Fibroblast of villous mesenchyme (primary cell): Measurements from ENCODE around the gene ADIPOR2. TPM values are rescaled to one million over a fixed set of nuclear protein-coding genes. Genes with fewer than 3 reads are reported as not detected.

Experiments
- DNase-seq: peaks from one replicate; pipeline ENCODE4 v3.0.0-alpha.2; 2010; ENCODE audit warnings: low read depth
- H3K4me3 ChIP-seq: 2 replicates; pipeline ENCODE4 v1.5.1; 2011; ENCODE audit warnings: low read depth, mild to moderate bottlenecking, low read length
- total RNA-seq: library from RNA; depleted of rRNA; stranded (reverse); fragments of >200 nt; gene quantifications from 2 replicates; pipeline ENCODE4 v1.2.3, GENCODE V29; 2012
- TF ChIP-seq, protein P1 (sequence below): IDR thresholded peaks from 2 replicates; pipeline ENCODE4 v1.5.1; 2012; ENCODE audit warnings: low read depth, mild to moderate bottlenecking, low read length; ENCODE audit not compliant: insufficient read depth

Gene ADIPOR2
- total RNA-seq, 1 donor = 48.8 TPM

DNA sequence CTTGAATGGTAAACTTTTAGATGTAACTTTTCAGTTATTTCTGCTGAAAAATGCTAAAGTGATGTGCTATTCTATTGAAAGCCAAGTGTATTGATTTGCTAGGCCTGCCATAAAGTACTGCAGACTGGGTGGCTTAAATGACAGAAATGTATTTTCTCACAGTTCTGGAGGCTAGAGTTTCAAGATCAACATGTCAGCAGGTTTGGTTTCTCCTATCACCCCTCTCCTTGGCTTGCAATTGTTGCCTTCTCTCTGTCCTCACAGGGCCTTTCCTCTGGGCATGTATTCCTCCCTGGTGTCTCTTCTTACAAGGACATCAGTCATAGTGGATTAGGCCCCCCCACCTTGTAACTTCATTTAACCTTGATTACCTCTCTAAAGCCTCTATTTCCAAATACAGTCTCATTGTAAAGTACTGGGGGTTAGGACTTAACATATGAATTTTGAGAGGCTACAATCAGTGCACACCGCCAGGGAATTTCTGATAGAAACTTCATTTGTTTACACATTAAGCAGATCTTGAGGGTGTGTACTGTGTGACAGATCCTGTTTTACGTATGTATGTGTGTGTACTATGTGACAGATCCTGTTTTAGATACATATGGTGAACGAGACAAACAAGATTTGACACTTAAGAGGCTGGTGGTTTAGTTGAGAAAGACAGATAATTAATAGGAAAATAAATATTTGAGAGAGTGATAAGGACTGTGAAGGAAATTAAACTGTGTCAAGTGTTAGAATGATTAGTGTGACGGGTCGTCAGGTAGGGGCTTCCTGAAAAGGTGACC lies 49.5 kb downstream of the ADIPOR2 start:
- DNase-seq = no peak
- no peak overlapping the region for H3K4me3 ChIP-seq
- TF ChIP-seq, protein P1, sequence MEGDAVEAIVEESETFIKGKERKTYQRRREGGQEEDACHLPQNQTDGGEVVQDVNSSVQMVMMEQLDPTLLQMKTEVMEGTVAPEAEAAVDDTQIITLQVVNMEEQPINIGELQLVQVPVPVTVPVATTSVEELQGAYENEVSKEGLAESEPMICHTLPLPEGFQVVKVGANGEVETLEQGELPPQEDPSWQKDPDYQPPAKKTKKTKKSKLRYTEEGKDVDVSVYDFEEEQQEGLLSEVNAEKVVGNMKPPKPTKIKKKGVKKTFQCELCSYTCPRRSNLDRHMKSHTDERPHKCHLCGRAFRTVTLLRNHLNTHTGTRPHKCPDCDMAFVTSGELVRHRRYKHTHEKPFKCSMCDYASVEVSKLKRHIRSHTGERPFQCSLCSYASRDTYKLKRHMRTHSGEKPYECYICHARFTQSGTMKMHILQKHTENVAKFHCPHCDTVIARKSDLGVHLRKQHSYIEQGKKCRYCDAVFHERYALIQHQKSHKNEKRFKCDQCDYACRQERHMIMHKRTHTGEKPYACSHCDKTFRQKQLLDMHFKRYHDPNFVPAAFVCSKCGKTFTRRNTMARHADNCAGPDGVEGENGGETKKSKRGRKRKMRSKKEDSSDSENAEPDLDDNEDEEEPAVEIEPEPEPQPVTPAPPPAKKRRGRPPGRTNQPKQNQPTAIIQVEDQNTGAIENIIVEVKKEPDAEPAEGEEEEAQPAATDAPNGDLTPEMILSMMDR = no peak

DNA sequence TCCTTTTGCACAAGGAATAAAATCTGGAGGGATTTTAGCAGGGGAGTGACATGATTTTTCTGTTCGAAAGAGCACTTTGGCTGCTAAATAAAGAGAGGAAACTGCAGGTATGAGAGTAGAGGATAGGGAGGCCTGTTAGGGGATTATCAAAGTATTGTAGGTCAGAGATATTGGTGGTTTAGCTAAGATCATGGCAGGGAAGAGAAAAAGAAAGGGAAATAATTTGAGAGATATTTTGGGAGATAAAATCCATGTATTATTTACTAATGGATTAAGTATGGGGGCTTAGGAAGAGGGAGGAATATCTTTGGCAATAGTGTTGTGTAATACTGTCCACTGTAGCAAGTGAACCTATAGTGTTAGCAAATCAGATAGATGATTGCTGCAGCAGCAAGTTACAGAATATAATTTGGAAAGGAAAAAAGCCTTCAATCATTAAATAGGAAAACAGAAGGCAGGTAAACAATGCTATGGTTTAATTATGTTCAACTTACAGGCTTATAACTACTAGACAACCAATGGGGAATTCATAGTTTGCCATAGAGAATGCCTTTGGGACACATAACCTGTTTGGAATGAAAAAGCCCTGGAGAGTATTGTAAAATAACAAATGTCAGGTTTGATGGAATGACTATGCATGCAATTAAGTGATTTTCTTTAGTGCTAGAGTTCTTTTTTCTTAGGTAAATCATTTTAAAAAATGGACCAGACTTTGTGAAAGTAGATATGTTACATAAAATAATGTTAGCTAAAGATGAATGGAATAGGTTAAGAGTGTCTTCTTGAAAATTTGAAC lies 50.5 kb downstream of the ADIPOR2 start:
- TF ChIP-seq, protein P1 = no peak
- DNase-seq = peak; percentile 68
- H3K4me3 ChIP-seq = no peak overlapping the region

DNA sequence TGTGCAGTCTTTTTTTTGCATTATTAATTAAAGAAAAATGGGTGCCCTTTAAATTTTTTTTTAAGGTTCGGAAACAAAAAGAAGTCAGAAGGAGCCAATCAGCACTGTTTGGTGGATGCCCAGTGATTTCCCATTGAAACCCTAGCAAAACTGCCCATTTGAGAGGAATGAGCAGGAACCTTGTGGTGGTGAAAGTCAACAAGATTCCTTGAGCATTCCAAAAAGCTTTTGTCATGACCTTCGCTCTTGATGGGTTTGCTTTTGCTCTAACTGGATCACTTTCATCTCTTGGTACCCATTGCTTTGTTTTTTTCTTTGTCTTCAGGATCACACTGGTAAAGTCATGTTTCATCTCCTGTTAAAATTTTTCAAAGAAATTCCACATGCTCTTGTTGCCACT lies 54.1 kb downstream of the ADIPOR2 start:
- TF ChIP-seq, protein P1 = no peak
- no peak overlapping the region for H3K4me3 ChIP-seq
- no peak for DNase-seq

DNA sequence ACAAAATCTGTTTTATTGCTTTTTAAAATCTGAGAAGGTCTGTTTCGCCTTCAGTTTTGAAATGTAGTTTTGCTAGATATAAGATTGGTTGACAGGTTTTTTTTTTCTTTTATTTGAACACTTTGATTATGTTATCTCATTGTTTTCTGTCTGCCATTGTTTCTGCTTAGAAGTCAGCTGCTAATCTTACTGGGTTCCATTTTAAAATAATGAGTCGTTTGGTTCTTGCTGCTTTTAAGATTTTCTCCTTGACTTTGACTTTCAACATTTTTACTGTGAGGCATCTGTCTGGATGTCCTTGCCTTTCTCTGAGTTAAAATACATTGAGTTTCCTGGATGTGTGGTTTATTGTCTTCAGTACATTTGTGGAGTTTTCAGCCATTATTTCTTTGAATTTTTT lies 56.7 kb downstream of the ADIPOR2 start:
- no peak overlapping the region for H3K4me3 ChIP-seq
- DNase-seq = no peak
- TF ChIP-seq, protein P1 = no peak

DNA sequence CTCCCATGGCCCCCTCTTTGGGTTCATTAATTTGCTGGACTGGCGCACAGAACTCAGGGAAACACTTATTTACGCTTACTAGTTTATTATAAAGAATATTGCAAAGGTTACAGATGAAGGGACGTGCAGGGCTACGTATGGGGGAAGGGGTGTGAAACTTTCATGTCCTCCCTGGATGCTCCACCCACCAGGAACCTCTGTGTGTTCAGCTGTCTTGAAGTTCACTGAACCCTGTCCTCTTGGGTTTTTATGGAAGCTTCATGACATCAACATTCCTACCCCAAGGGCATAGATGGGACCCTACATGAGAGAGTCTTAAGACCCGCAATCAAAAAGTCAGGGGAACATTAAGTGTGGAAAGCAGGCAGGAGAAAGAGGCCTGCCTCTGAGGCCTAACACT lies 58.1 kb downstream of the ADIPOR2 start:
- TF ChIP-seq, protein P1 = no peak
- no peak for DNase-seq
- no peak overlapping the region for H3K4me3 ChIP-seq

DNA sequence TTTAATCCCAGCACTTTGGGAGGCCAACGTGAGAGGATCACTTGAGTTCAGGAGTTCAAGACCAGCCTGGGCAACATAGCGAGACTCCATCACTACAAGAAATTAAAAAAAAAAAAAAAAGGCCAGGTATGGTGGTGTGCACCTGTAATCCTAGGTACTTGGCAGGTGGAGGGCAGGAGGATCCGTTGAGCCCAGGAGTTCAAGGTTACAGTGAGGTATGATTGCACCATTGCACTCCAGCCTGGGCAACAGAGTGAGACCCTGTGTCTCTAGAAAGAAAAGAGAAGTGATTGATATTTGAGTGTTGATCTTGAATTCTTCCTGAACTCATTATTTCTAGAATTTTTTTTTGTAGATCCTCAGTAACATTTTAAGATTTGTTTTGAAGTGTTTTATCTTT lies 59.4 kb downstream of the ADIPOR2 start:
- TF ChIP-seq, protein P1 = no peak
- no peak overlapping the region for H3K4me3 ChIP-seq
- DNase-seq = no peak

DNA sequence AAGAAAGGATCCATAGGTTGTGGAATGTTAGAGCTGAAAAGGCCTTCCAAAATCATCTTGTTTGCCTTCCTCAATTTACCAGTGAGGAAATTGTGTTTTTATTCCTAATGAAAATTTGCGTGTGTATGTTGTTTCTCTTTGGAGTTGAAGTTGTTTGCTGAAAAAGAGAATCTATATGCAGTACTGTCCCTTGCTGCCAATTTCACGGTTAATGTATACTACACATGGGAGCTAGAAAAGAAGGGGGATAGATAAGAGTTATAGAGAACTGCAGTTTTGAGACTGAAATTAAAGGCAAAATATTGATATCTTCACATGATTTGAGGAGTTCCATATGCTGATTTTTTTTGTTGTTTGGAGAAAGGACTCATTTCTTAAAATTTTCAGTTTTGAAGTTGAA lies 67.5 kb downstream of the ADIPOR2 start:
- DNase-seq = no peak
- TF ChIP-seq, protein P1 = no peak
- H3K4me3 ChIP-seq = no peak overlapping the region
